ENCODE measurements around the gene PPP2R5C.
"Not testable (repeated sequence)": the region's sequence is repeated elsewhere in the genome, so short reads cannot be mapped to it uniquely, and the experiment has no call there.

Gene PPP2R5C

GRCh38 chr14:101783260-101784016 is 21.9 kb downstream of the PPP2R5C start:
- DNase-seq: no peak

DNA sequence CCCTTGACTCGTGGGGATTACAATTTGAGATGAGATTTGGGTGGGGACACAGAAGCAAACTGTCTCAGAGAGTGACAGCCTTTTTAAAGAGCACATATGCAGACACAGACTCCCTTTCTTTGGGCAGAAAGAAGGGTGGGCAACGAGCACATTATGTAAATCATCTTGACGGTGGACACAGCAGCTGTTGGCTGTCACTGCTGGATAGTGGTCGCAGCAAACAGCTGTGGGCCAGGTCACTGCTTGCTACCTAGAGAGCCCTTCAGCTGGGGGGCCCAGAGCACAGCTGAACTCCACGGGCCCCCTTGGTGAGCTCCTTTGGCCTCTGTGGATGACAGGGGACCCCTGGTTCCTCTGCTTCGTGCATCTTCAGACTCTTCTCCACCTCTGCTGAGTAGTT is 23.1 kb downstream of the PPP2R5C start:
- no peak for DNase-seq

GRCh38 chr14:101788016-101788635 is 26.6 kb downstream of the PPP2R5C start:
- no peak for DNase-seq

DNA sequence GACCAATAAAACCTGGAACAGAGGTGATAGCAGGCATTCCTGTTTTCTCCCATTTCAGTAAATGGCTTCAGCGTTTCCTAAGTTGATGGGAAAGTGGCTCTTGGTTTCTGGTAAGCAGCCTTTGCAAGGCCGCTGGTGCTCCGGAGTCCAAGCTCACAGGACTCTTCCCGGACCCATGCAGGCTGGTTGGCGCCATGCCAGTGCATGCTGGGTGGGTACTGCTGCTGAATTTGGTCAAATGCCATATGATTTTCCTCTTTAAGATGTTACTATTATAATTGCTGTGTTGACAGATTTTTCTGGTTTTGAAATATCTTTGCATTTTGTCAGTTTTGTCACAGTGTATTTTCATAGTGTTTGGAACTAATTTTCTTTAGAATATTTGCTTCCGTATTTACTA is 27.7 kb downstream of the PPP2R5C start:
- DNase-seq: no peak

- DNase-seq: no peak
Measured at GRCh38 chr14:101790232-101790631, 28.7 kb downstream of the PPP2R5C start.

GRCh38 chr14:101791919-101792572 is 30.5 kb downstream of the PPP2R5C start:
- DNase-seq: no peak

DNA sequence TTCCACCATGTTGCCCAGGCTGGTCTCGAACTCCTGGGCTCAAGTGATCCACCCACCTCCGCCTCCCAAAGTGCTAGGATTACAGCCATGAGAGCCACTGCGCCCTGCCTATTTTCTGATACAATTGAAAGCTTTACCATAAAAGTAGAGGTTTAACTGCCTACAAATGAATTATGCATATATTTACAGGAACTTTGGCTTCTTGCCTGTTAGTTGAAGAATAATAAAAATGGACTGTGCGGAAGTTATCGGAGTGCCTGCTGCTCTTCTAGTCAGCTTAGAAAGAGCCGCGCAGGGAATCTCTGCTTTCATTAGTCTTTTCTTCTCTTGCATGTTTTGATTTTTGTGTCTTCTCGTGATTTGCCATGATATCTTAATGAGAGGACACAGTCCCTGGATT is 34.5 kb downstream of the PPP2R5C start:
- DNase-seq: no peak

- no peak for DNase-seq
Measured at GRCh38 chr14:101796479-101796878, 35.0 kb downstream of the PPP2R5C start.

- no peak for DNase-seq
Measured at GRCh38 chr14:101797856-101798255, 36.3 kb downstream of the PPP2R5C start.

GRCh38 chr14:101804373-101804772 is 42.9 kb downstream of the PPP2R5C start:
- not testable (repeated sequence) for DNase-seq

- not testable (repeated sequence) for DNase-seq
Measured at GRCh38 chr14:101806252-101806651, 44.7 kb downstream of the PPP2R5C start.

DNA sequence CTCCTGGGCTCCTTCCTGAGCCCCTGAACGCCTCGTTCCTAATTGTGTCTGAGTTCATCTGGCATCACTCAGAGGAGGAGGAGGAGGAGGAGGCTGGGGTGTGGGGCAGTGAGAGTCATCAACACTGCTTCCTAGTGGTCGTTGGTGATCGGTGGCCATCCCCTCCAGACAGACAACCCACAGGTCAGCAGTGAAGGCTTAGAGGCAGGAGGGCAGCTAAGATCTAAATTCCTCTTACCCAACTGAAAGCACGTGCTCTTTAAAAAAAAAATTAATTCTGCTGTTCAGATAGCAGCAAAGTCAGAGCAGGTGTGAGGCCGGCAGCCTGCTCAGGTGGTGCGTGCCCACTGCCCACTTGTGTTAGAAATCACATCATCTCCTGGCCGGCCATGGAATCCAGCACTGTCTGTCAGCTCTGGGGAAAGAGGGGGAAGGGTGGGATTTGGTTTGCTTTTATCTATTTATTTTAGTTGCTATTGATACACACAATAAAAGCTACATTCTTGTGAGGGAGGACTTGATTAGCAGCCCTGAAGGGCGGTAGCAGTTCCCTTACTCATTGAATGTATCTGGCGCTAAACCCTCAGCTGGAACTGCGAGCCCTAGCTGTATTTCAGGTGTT is 46.6 kb downstream of the PPP2R5C start:
- DNase-seq: no peak

DNA sequence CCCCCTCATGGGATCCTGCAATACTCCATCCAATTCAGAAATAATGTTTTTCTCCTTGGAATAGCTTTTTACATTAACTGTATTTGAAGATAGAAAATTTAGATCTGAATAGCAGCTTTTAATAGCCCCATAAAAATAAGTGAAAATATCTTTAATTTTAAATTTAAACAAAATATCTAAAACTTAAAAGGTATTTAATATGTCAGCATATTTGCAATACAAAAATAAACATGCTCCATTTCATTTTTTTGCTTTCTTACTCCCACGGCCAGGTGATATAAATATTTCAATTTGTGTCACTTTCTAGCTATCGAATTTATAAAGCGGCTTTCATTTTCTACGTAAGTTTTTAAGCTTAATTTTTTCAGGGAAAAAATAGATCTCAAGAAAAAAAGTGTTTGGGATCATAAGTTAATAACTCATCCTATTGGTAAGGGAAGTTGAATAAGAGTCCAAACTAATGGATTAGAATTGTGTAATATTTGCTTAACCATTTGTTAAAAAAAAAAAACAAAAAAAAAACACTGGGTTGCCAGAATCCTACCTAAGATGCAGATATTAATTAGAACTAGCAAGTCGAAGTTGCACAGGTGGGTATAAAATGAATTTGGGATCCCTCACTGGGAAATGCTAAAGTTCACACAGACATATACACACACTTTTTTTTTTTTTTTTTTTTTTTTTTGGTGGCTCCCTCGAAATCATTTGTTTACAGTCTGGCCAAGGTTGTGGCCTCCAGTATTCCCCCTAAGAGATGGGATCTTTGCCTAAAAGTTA is 47.6 kb downstream of the PPP2R5C start:
- no peak for DNase-seq

DNA sequence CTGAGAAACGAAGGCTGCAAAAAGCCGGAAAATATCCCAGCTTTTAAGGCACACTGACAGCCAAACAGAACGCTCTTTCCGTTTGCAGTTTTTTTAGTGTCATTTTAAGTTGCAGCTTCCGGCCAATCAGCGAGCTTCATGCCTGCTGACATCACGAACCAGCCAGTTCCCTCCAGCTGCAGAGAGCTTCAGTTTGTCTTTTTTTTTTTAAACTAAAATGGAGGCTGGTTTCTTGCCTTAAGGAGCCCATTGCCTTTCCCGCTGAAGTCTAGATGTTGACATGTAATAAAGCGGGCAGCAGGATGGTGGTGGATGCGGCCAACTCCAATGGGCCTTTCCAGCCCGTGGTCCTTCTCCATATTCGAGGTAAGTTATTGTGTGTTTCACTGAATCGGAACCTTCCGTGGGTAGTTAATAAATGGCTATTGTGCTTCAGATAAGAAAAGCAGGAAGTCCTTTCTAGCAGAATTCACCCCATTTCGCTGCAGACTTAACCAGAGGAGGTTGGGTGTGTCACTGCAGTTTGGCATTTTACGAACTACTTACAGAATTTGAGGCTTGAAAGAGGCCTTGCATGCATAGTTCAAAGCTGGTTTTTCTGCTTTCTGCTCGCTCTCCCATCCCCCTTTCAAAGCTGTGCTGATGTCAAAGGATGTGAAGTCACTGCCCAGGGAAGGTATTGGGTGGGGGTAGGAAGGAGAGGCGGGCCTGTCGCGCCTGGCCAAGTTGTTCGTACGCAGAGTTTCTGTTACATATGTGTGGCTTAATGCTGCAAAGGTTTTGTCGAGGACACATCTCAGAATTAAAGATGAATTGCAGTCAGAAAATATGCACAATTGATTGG is 48.4 kb downstream of the PPP2R5C start:
- peak; percentile 67 for DNase-seq

DNA sequence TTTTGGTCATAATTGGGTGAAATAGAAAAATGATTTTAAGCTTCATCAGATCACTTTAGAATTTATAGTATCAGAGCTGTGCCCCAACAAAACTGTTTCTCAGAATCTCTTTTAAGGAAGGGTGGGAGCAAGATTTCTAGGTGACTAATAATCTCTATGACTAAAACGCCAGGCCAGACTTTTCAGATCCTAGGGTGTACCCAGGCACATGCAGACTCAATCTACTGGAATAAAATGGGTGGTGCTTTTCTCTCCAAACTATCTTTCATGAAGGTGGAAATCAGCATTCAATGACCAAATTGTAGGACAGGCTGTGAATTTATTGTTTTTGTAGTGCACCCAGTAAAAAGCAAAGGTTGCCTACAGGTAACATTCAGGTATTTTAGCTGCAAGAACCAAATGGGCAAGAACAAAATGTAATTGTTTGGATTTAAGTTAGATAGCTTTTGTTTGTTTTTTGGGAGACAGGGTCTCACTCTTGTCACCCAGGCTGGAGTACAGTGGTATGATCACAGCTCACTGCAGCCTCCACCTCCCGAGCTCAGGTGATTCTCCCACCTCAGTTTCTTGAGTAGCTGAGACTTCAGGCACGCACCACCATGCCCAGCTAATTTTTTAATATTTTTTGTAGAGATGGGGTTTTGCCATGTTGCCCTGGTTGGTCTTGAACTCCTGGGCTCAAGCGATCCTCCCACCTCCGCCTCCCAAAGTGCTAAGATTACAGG is 49.5 kb downstream of the PPP2R5C start:
- DNase-seq: no peak

DNA sequence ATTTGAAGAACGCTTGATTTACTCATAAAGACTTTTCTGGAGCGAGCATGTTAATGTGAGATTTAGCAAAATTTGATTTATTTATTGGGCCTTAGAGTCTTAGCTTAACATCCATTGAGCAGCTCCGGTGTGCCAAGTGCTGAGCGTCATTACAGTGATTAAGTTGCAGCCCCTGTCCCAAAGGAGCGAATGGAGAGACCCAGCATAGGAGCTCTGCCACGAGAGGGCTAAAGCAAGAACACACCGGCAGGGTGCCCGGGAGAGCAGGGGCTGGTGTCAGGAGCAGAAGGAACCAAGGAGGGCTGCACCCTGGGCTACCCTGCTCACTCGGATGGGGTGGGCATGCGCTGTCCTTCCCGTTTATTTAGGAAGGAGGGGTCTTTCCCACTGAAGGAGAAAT is 50.6 kb downstream of the PPP2R5C start:
- DNase-seq: no peak

DNA sequence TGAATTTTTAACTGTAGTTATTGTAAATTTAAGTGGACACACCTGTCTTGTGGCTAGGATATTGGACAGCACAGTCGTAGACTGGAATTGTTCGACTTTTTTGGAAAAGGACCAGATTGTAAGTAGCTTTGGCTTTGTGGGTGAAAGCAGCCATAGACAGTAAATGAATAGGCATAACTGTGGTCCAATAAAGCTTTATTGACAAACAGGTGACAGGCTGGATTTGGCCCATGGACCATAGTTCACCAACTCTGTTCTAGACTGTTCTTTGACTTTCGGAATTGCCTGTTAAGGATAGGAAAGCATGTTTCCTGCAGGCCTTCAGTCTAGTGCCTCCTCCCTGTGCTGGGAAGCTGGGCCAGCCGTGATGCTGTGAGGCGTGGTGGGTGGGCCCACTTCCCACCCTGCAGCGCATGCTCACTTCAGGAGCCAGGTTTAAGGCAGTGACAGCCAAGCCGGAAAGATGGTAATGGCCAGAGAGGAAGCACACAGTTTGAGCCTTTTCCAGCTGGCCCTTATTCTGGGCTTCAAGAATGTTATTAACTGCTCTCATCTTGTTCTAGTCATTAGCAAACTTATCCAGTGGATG is 51.8 kb downstream of the PPP2R5C start:
- DNase-seq: no peak

GRCh38 chr14:101813833-101814232 is 52.3 kb downstream of the PPP2R5C start:
- no peak for DNase-seq

GRCh38 chr14:101814934-101815333 is 53.4 kb downstream of the PPP2R5C start:
- no peak for DNase-seq

DNA sequence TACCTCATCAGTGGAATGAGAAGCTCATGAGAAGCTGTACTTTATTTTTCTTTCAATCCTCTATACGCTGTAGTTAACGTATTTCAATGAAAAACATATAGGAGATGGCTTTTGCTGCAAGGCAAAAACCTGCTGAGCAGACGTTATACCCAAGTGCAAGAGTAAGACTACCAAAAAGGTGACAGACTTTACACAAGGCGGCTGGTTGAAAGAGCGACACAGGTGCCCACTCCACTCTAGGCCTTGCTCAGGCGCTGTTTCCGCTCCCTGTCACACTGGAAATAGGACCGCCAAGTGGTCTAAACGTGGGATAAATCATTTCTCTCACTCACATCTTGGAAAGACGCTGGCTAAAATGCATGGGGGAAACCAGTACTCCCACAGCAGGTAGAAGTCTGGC is 54.5 kb downstream of the PPP2R5C start:
- DNase-seq: no peak

- DNase-seq: no peak
Measured at GRCh38 chr14:101817501-101818001, 56.0 kb downstream of the PPP2R5C start.

All from NCI-H187 treated with DMSO at 0.1 percent for 48 hours (cell line).